ENCODE data around the gene GPR42. TPM values are rescaled to one million over a fixed set of nuclear protein-coding genes. Genes with fewer than 3 reads are reported as not detected.

GPR42 gene
- total RNA-seq, 1 experiment from 2014 or later: not detected

GRCh38 chr19:35362261-35363000, 8.4 kb upstream of the GPR42 start (continued):
- TF ChIP-seq FOXJ3 (CRISPR knock-in tag; IDR thresholded peaks at IDR 0.05; ENCODE audit: borderline replicate concordance): no peak
- no peak for TF ChIP-seq ZNF121 (CRISPR knock-in tag; IDR thresholded peaks at IDR 0.05)
- no peak for TF ChIP-seq ZNF281 (CRISPR knock-in tag; IDR thresholded peaks at IDR 0.05)
- no peak for TF ChIP-seq E2F4 (CRISPR knock-in tag; IDR thresholded peaks at IDR 0.05; ENCODE audit: borderline replicate concordance, low read depth)
- TF ChIP-seq ATF3 (CRISPR knock-in tag; conservative IDR thresholded peaks at IDR 0.05): no peak
- no peak for TF ChIP-seq ATF6 (CRISPR knock-in tag; IDR thresholded peaks at IDR 0.05)
- no peak for TF ChIP-seq SOX15 (CRISPR knock-in tag; IDR thresholded peaks at IDR 0.05)

GRCh38 chr19:35363001-35363590, 7.8 kb upstream of the GPR42 start:
- H3K27ac Mint-ChIP-seq: no peak overlapping the region
- H3K36me3 Mint-ChIP-seq: no peaks in the 10 kb centered on the region
- DNase-seq (ENCODE audit: low spot score) (no peak), ATAC-seq (no peak)
- peaks cover 4% of the 10 kb centered on the region; the same call in 1 of the 2 replicates for H3K27me3 Mint-ChIP-seq (ENCODE audit: low read depth)
- POLR2A ChIA-PET: no interaction called here
- H3K4me3 Mint-ChIP-seq: no peak overlapping the region
- H3K9me3 Mint-ChIP-seq: no peaks in the 10 kb centered on the region
- CTCF ChIA-PET: interaction anchor here (1.7 to 3.8 kb wide), 2 partner anchors 10 to 132 kb away, joined by 5 to 15 read pairs; no protein-coding TSS in a partner anchor
- H3K4me1 Mint-ChIP-seq: peaks cover 2% of the 10 kb centered on the region; the same call in 1 of the 2 replicates
- TF ChIP-seq USF2 (CRISPR knock-in tag; IDR thresholded peaks at IDR 0.05) (no peak), E2F5 (CRISPR knock-in tag; IDR thresholded peaks at IDR 0.05) (no peak), ZNF425 (CRISPR knock-in tag; conservative IDR thresholded peaks at IDR 0.05) (no peak), TP53 (CRISPR knock-in tag; IDR thresholded peaks at IDR 0.05) (no peak), ZNF281 (CRISPR knock-in tag; IDR thresholded peaks at IDR 0.05) (no peak), ZBTB21 (CRISPR knock-in tag; IDR thresholded peaks at IDR 0.05; ENCODE audit: borderline replicate concordance) (no peak), NR2C2 (CRISPR knock-in tag; IDR thresholded peaks at IDR 0.05) (no peak), JUN (CRISPR knock-in tag; IDR thresholded peaks at IDR 0.05) (no peak), ATF2 (CRISPR knock-in tag; IDR thresholded peaks at IDR 0.05; ENCODE audit: borderline replicate concordance, low read depth) (no peak)

Data from WTC11 (cell line).